HL-60 (cell line): ENCODE measurements around the gene CEP295NL.
"Not testable (repeated sequence)": the region's sequence is repeated elsewhere in the genome, so short reads cannot be mapped to it uniquely, and the experiment has no call there.

ENCODE experiments used
- DNase-seq, 2 experiments: peaks; one replicate each; pipeline ENCODE4 v3.0.0-alpha.2; 2010 to 2020; ENCODE audit warnings: low read depth in 1 of 2, low spot score in 1 of 2
- H3K27ac ChIP-seq: fragments of 250-450 bp; sonication (Bioruptor Pico); replicated peaks from 2 replicates; pipeline ENCODE4 v1.5.1; 2020; ENCODE audit warnings: mild to moderate bottlenecking, moderate library complexity
- H3K27me3 ChIP-seq: fragments of 250-450 bp; sonication (Bioruptor Pico); 2 replicates; pipeline ENCODE4 v1.5.1; 2021; ENCODE audit warnings: mild to moderate bottlenecking, moderate library complexity; ENCODE audit not compliant: insufficient read depth, poor library complexity, severe bottlenecking
- H3K4me3 ChIP-seq: replicated peaks from 2 replicates; pipeline ENCODE4 v1.5.1; 2011; ENCODE audit warnings: mild to moderate bottlenecking, control low read depth, low read length; ENCODE audit not compliant: insufficient read depth
- GABPA ChIP-seq: IDR thresholded peaks from 2 replicates; pipeline ENCODE4 v1.6.1; 2012; ENCODE audit warnings: low read depth
- POLR2AphosphoS5 ChIP-seq: IDR thresholded peaks from 2 replicates; pipeline ENCODE4 v1.6.1; 2012; ENCODE audit warnings: low read depth
- SPI1 ChIP-seq: IDR thresholded peaks from 2 replicates; pipeline ENCODE4 v1.6.1; 2012; ENCODE audit warnings: low read depth, mild to moderate bottlenecking, borderline replicate concordance
- TF ChIP-seq, protein P1 (sequence below): IDR thresholded peaks from one replicate; pipeline ENCODE4 v1.5.1; 2011; ENCODE audit warnings: low read length, control low read depth, inconsistent platforms; ENCODE audit not compliant: insufficient read depth
- TF ChIP-seq, protein P2 (sequence below): IDR thresholded peaks from 2 replicates; pipeline ENCODE4 v1.6.1; 2012; ENCODE audit warnings: low read depth; ENCODE audit not compliant: insufficient replicate concordance

Gene CEP295NL

DNA sequence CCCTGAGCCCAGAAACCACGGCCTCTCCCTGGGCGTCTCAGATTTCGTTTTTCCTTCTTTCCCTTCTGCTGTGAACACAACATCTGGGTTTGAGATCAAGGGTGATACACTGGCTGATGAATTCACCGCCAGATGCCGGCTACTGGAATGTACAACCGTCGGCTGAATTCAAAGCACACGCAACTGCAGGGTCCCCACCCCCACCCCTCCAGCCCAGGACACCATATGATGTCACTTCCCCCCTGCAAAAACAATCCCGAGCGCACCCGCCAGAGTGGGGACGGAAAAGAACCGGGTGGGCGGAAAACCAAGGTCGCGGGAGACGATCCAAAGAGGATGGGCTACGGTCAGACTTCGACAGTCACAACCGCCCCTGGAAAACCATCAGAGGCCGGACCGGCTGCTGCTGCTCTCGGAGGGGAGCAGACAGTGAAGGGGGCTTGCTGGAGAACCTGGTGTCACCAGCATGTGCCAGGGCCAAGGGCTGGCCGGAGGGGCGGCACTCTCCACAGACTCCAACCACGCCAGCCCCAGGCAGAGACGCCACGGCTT is 23.3 kb downstream of the CEP295NL start:
- Histone ChIP-seq H3K27ac (peak overlapping the region; percentile 41), H3K27me3 (no peaks in the 10 kb centered on the region), H3K4me3 (no peak overlapping the region)
- peak in 1 of 2 experiments; percentile 48 for DNase-seq
- no peak for TF ChIP-seq SPI1
- TF ChIP-seq GABPA: no peak
- TF ChIP-seq, protein P1, sequence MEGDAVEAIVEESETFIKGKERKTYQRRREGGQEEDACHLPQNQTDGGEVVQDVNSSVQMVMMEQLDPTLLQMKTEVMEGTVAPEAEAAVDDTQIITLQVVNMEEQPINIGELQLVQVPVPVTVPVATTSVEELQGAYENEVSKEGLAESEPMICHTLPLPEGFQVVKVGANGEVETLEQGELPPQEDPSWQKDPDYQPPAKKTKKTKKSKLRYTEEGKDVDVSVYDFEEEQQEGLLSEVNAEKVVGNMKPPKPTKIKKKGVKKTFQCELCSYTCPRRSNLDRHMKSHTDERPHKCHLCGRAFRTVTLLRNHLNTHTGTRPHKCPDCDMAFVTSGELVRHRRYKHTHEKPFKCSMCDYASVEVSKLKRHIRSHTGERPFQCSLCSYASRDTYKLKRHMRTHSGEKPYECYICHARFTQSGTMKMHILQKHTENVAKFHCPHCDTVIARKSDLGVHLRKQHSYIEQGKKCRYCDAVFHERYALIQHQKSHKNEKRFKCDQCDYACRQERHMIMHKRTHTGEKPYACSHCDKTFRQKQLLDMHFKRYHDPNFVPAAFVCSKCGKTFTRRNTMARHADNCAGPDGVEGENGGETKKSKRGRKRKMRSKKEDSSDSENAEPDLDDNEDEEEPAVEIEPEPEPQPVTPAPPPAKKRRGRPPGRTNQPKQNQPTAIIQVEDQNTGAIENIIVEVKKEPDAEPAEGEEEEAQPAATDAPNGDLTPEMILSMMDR: no peak
- TF ChIP-seq, protein P2, sequence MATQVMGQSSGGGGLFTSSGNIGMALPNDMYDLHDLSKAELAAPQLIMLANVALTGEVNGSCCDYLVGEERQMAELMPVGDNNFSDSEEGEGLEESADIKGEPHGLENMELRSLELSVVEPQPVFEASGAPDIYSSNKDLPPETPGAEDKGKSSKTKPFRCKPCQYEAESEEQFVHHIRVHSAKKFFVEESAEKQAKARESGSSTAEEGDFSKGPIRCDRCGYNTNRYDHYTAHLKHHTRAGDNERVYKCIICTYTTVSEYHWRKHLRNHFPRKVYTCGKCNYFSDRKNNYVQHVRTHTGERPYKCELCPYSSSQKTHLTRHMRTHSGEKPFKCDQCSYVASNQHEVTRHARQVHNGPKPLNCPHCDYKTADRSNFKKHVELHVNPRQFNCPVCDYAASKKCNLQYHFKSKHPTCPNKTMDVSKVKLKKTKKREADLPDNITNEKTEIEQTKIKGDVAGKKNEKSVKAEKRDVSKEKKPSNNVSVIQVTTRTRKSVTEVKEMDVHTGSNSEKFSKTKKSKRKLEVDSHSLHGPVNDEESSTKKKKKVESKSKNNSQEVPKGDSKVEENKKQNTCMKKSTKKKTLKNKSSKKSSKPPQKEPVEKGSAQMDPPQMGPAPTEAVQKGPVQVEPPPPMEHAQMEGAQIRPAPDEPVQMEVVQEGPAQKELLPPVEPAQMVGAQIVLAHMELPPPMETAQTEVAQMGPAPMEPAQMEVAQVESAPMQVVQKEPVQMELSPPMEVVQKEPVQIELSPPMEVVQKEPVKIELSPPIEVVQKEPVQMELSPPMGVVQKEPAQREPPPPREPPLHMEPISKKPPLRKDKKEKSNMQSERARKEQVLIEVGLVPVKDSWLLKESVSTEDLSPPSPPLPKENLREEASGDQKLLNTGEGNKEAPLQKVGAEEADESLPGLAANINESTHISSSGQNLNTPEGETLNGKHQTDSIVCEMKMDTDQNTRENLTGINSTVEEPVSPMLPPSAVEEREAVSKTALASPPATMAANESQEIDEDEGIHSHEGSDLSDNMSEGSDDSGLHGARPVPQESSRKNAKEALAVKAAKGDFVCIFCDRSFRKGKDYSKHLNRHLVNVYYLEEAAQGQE: no peak
- no peak for TF ChIP-seq POLR2AphosphoS5

DNA sequence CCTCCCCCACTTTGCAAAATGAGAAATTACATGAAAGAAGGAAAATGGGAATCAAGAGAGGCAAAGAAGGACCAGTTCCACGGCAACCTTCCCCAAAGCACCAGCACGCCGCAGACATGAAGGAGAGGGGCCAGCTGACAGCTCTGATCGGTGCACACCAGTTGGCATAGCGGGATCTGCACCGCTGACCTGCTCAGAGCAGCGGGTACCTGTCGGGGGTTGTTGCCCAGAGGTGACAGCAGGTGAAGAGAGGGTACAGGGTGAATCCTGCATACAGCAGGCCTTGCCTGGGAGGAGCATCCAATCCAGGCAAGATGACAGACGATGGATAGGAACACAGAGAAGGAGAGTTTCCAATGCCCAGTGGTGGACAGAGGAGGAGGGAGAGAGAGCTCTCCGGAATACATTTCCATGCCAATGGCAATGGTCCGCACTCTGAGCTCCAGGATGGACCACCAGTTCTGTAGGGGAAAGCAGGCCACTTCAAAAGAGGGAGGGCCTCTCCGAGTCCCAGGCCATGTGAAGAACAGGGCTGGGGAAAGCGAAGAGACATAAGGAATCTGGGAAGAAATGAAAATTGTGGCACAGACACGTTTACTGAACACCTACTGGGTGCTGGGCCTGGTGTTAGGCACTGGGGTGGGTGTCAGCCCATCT is 24.0 kb downstream of the CEP295NL start:
- no peak for DNase-seq
- Histone ChIP-seq H3K27me3 (no peaks in the 10 kb centered on the region), H3K27ac (peak overlapping the region; percentile 41), H3K4me3 (no peak overlapping the region)
- TF ChIP-seq, protein P1: no peak
- TF ChIP-seq GABPA (no peak), SPI1 (no peak), POLR2AphosphoS5 (no peak)
- TF ChIP-seq, protein P2: no peak

DNA sequence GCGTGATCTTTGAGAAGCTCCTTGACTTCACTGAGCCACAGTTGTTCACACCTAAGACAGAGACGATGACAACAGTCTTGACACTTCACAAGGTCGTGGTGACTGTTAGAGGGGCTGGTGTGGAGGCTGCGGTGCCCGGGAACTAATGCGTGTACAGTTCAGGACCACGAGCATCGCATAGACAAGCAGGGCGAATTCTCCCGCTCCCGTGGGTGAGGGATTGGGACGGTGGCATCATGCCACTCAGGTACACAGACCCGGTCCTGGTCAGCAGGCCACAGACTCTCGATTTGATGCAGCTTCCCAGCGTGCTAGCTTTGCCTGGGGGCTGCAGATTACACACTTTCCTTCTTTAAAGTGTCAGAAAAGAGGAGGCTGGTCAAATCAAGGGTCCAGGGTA is 24.7 kb downstream of the CEP295NL start:
- Histone ChIP-seq H3K27me3 (no peaks in the 10 kb centered on the region), H3K4me3 (no peak overlapping the region), H3K27ac (no peak overlapping the region)
- DNase-seq: no peak
- TF ChIP-seq, protein P2: no peak
- TF ChIP-seq, protein P1: no peak
- no peak for TF ChIP-seq POLR2AphosphoS5
- no peak for TF ChIP-seq SPI1
- no peak for TF ChIP-seq GABPA

DNA sequence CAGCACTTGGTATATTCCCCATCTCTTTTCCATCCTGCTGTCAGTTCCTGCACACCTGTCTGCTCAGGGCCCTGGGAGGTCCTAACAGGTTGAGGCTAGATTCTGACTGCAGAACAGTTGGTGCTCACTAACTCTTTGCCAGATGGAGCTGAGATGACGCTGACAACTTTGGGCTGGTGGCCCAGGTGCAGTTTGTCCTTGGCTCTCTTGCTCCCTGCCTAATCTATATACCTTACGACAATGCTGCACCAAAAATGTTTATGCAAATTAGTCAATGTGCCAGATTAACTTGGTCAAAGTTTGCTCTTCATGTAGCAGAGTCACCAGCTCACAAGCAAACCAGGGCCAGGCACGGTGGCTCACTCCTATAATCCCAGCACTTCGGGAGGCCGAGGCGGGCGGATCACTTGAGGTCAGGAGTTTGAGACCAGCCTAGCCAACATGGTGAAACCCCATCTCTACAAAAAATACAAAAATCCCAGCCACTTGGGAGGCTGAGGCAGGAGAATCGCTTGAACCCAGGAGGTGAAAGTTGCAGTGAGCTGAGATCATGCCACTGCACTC is 26.0 kb downstream of the CEP295NL start:
- DNase-seq: not testable (repeated sequence)

More for the DNA sequence above, 26.0 kb downstream of the CEP295NL start:
- H3K27ac ChIP-seq: peak overlapping the region; percentile 3; the same call in 1 of the 2 replicates
- not testable (repeated sequence) for H3K4me3 ChIP-seq, H3K27me3 ChIP-seq
